NCI-H748 (cell line): Measurements from ENCODE around the gene CCNL1.
"Not testable (repeated sequence)": the region's sequence is repeated elsewhere in the genome, so short reads cannot be mapped to it uniquely, and the experiment has no call there.

Source experiments
- DNase-seq: peaks from one replicate; lab custom pipeline; 2025; ENCODE audit not compliant: unreplicated experiment; lab: John Stamatoyannopoulos, UW

CCNL1 gene

GRCh38 chr3:157104928-157105652, 54.9 kb downstream of the CCNL1 start:
- peak; percentile 79 for DNase-seq

DNA sequence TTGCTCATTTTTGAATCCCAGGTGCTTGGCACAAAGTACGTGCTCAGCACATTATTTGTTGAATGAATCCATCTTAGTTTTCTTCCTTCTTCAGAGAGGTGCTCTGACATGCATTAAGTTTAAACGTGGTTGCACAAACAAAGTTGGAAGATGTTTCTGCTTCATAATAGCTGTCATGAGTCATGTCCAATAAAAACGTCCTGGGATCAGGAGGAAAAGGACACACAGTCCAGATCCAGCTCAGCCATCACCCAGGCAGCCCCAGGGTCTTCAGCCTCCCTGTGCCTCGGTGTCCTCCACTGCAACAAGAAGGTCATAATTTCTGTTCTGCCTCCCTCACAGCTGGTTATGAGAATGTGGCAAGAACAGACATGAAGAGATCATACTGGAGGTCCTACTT, 55.4 kb downstream of the CCNL1 start:
- DNase-seq: no peak

DNA sequence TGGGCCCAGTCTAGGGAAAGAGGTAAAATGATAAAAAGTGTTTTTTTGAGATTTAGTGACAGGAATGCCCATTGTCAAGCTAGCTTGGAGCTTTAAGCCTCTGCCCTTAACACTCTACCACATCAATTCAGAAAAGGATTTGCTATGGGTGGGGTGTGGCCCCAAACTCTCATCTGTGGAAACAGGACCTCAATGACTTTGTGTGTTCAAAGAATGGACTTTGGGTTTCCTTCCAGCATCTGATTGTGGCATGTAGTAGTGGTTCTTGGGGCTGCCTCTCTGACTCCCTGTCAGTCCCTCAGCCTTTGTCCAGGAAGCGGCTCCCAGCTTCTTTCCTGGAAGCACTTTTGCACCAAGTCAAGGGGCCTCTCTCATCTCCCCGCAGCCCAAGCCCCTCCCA, 56.1 kb downstream of the CCNL1 start:
- DNase-seq: no peak

DNA sequence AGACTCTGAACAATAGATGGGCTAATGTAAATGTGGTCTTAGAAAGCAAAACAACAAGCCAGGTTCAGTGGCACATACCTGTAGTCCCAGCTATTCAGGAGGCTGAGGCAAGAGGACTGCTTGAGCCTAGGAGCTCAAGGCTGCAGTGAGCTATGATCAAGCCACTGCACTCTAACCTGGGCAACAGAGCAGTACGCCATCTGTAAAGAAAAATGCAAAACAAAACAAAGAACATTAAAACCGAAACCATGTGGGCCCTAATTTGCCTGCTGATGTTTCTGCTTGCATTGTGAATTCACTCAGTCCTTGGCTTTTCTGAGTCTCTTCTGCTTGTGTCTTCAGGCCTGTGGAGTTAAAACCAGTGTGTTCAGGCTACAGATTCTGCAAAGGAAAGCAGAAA, 56.7 kb downstream of the CCNL1 start:
- no peak for DNase-seq

GRCh38 chr3:157102595-157102994, 57.4 kb downstream of the CCNL1 start:
- DNase-seq: not testable (repeated sequence)

- no peak for DNase-seq
These were observed 57.8 kb downstream of the CCNL1 start for GRCh38 chr3:157102098-157102497.

DNA sequence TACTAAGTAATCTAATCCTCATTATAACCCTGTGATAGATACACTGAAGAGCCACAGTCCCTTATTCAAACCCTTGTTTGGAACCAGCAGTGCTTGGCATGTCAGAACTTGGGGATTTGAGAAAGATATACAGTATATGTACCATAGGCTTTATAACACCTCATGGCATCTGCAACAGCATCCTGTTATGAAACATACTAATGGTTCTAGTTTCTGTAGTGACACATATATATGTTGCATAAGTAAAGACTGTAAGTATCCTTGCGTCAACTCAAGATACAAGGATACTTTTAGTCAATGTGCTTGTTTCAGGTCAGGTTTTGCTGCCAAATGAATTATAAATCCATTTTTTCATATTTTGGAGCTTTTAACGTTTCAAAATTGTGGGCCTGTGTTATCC, 58.5 kb downstream of the CCNL1 start:
- DNase-seq: no peak

DNA sequence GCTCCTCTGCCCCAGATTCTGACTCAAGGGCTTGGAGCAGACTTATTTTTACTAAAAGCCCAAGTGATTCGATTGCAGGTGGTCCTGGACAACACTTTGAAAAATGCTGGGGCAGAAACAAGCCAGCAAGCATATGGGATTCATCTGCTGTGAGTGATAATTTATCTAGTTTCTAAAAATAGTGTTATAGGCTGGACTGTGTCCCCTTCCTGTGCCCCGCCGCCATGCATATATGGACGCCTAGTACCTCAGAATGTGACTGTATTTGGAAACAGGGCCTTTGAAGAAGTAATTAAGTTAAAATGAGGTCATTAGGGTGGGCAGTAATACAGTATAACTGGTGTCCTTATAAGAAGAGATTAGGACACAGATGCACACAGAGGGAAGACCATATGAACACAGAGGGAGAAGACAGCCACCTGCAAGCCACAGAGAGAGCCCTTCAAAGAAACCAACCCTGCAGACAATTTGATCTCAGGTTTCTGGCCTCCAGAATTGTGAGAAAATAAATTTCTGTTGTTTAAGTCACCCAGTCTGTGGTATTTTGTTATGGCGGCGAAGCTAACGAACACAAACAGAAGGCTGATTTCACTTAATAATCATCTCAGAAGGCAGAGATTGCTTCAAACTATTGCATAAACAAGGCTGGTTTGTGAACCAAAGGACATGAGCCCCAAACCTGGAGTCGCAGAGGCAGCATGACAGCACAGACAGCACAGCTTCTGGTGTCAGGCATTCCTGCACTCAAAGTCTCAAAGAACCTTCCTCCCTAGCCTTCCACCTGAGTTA, 59.1 kb downstream of the CCNL1 start:
- no peak for DNase-seq

- DNase-seq: no peak
These were observed 59.9 kb downstream of the CCNL1 start for GRCh38 chr3:157100096-157100477.

GRCh38 chr3:157099326-157100095, 60.4 kb downstream of the CCNL1 start:
- DNase-seq: no peak

DNA sequence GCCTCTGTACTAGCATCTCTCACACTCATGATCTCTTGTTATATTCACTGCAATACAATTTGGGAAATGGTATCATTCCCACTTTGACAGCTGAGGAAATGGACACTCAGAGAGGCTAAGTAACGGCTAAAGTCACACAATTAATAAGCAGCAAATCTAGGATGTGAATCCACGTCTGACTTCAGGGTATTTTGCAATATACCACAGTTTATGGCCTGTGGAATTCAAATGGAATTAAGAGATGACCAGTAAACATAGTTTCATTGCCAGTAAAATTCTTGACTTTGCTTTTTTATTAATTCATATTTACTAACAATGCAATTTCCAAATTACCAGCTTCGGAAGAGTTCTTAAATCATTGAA, 61.1 kb downstream of the CCNL1 start:
- no peak for DNase-seq

DNA sequence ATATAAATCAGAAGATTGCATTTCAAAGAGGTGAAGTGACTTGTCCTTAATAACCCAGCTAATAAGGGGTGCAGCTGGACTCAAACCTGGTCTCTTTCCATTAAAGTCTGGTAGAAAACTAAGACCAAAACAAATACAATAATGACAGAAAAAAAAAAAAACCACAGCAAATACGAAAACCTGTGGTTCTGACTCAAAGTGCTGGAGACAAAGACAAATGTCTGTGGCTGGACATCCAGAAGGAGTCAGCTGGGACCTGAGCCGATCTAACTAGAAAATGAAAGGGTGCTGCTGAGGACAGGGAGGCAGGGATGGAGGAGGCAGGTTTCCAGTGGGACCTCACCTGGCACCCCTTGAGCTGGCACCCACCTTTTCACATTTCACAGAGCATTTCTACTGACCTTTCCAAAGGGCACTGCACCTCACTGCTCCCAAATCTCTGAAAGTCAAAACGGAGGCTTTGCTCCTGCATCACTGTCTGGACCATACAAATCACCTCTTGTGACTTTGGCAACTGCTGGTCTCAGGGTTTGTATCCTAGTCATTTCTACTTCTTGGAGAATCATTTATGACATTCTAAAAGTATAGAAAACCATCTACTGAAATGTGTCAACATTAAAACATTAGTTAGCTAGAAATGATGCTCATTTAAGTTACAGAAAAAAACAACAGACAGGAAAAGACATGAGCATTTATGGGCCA, 61.7 kb downstream of the CCNL1 start:
- no peak for DNase-seq
